ENCODE measurements around the gene SPACA7. TPM values are rescaled to one million over a fixed set of nuclear protein-coding genes. Genes with fewer than 3 reads are reported as not detected.

SPACA7 gene
- total RNA-seq, 1 experiment from 2014 or later, result not detected

- Histone ChIP-seq H2BK120ac (ENCODE audit: low read depth, low read length, poor library complexity, severe bottlenecking) (no peak overlapping the region), H2AK5ac (ENCODE audit: insufficient read length, low read length) (no peak overlapping the region), H4K91ac (ENCODE audit: insufficient read length, low read depth, low read length) (no peak overlapping the region), H3K4ac (ENCODE audit: low read depth, low read length) (no peak overlapping the region), H2BK12ac (ENCODE audit: insufficient read length, low read depth, low read length) (no peak overlapping the region), H2AFZ (ENCODE audit: low read length) (no peak overlapping the region), H3K79me2 (ENCODE audit: insufficient read depth, low read length) (no peaks in the 10 kb centered on the region), H3K9me3 (ENCODE audit: control insufficient read depth, low read depth, low read length) (no peaks in the 10 kb centered on the region), H2BK15ac (ENCODE audit: low read depth, low read length) (no peak overlapping the region), H3K23me2 (ENCODE audit: insufficient read length, low read depth, low read length, poor library complexity, severe bottlenecking) (no peaks in the 10 kb centered on the region), H3K23ac (ENCODE audit: insufficient read length, low read depth, low read length) (no peak overlapping the region), H2BK5ac (ENCODE audit: insufficient read length, low read length) (no peak overlapping the region), H2BK20ac (ENCODE audit: low read depth, low read length, poor library complexity, severe bottlenecking) (no peak overlapping the region), H3K18ac (ENCODE audit: insufficient read length, low read depth, low read length) (no peak overlapping the region), H4K20me1 (ENCODE audit: control insufficient read depth, insufficient read depth, insufficient read length) (no peaks in the 10 kb centered on the region), H4K8ac (replicated peaks; ENCODE audit: insufficient read length, low read depth, low read length) (no peak overlapping the region), H3K27me3 (ENCODE audit: insufficient read depth, low read length) (no peaks in the 10 kb centered on the region), H3K27ac (ENCODE audit: insufficient read length, low read depth, low read length) (no peak overlapping the region), H3K79me1 (ENCODE audit: insufficient read depth, low read depth, low read length, poor library complexity, severe bottlenecking) (no peaks in the 10 kb centered on the region), H3K56ac (ENCODE audit: insufficient read length, low read depth, low read length) (no peak overlapping the region), H3K9ac (ENCODE audit: extremely low read depth, insufficient read length, low read length) (no peak overlapping the region), H3T11ph (ENCODE audit: low read length) (no peak overlapping the region), H3K4me1 (ENCODE audit: insufficient read depth, low read length) (no peaks in the 10 kb centered on the region), H3K14ac (ENCODE audit: insufficient read depth, low read length) (no peak overlapping the region), H3K4me2 (ENCODE audit: insufficient read depth, insufficient read length, low read length) (no peak overlapping the region), H4K5ac (ENCODE audit: insufficient read length, low read depth, low read length) (no peak overlapping the region)
- Mint-ChIP-seq H3K4me3 (no peak overlapping the region), H3K27ac (no peak overlapping the region), H3K36me3 (ENCODE audit: insufficient read depth in 1 of 3, low read depth in 3 of 3) (no peaks in the 10 kb centered on the region; a peak in 3 of 7 replicates), H3K9me3 (peaks cover 4 to 8% of the 10 kb centered on the region in 2 experiments; a peak in 2 of 5 replicates), H3K27me3 (ENCODE audit: low read depth) (peaks cover 43% of the 10 kb centered on the region), H3K4me1 (peaks cover 47 to 49% of the 10 kb centered on the region in 2 experiments)
- no CpG with 5 or more reads among the region's 11 CpGs for WGBS (ENCODE audit: extremely low coverage, insufficient read length, low lambda C conversion rate)
- no peak for DNase-seq
- no peak for TF ChIP-seq CTCF (conservative IDR thresholded peaks at IDR 0.05)
Measured at GRCh38 chr13:112353856-112354255, 22.3 kb upstream of the SPACA7 start.
